H9 (cell line): ENCODE results near the gene PRMT7. TPM values are rescaled to one million over a fixed set of nuclear protein-coding genes. Genes with fewer than 3 reads are reported as not detected.

ENCODE experiments used
- DNase-seq: peaks from one replicate; pipeline ENCODE4 v3.0.0-alpha.2; 2017
- H2AFZ ChIP-seq: one replicate; pipeline ENCODE4 v1.6.1; 2013; ENCODE audit warnings: mild to moderate bottlenecking, low read length, control low read depth, moderate library complexity
- H2AK5ac ChIP-seq: 2 replicates; pipeline ENCODE4 v1.6.1; 2013; ENCODE audit warnings: low read length, control low read depth, mixed read lengths; ENCODE audit not compliant: insufficient read length
- H2BK120ac ChIP-seq: one replicate; pipeline ENCODE4 v1.6.1; 2013; ENCODE audit warnings: low read depth, mild to moderate bottlenecking, low read length, control low read depth, inconsistent platforms; ENCODE audit not compliant: poor library complexity, severe bottlenecking
- H2BK12ac ChIP-seq: 2 replicates; pipeline ENCODE4 v1.6.1; 2013; ENCODE audit warnings: low read length, control low read depth, mixed read lengths, low read depth; ENCODE audit not compliant: insufficient read length
- H2BK15ac ChIP-seq: 2 replicates; pipeline ENCODE4 v1.6.1; 2013; ENCODE audit warnings: low read depth, low read length, control low read depth
- H2BK20ac ChIP-seq: one replicate; pipeline ENCODE4 v1.6.1; 2013; ENCODE audit warnings: low read depth, mild to moderate bottlenecking, low read length, control low read depth, inconsistent platforms; ENCODE audit not compliant: poor library complexity, severe bottlenecking
- H2BK5ac ChIP-seq: 2 replicates; pipeline ENCODE4 v1.6.1; 2013; ENCODE audit warnings: low read length, control low read depth, mixed read lengths; ENCODE audit not compliant: insufficient read length
- H3K14ac ChIP-seq: 2 replicates; pipeline ENCODE4 v1.6.1; 2013; ENCODE audit warnings: low read length, control low read depth; ENCODE audit not compliant: insufficient read depth
- H3K18ac ChIP-seq: 2 replicates; pipeline ENCODE4 v1.6.1; 2013; ENCODE audit warnings: low read depth, mild to moderate bottlenecking, mixed read lengths, low read length, control low read depth; ENCODE audit not compliant: insufficient read length
- H3K23ac ChIP-seq: 2 replicates; pipeline ENCODE4 v1.6.1; 2013; ENCODE audit warnings: low read length, control low read depth, mixed read lengths, low read depth; ENCODE audit not compliant: insufficient read length
- H3K23me2 ChIP-seq: 2 replicates; pipeline ENCODE4 v1.6.1; 2013; ENCODE audit warnings: low read depth, mild to moderate bottlenecking, mixed read lengths, low read length, control low read depth; ENCODE audit not compliant: insufficient read length, poor library complexity, severe bottlenecking
- H3K27ac ChIP-seq: 2 replicates; pipeline ENCODE4 v1.5.1; 2013; ENCODE audit warnings: low read length, control low read depth, mixed read lengths, low read depth; ENCODE audit not compliant: insufficient read length
- H3K27me3 ChIP-seq: 2 replicates; pipeline ENCODE4 v1.6.1; 2013; ENCODE audit warnings: low read length, control low read depth, inconsistent platforms; ENCODE audit not compliant: insufficient read depth
- H3K4ac ChIP-seq: 2 replicates; pipeline ENCODE4 v1.6.1; 2013; ENCODE audit warnings: low read depth, mild to moderate bottlenecking, control low read depth, inconsistent platforms, low read length, moderate library complexity
- H3K4me1 ChIP-seq: 2 replicates; pipeline ENCODE4 v1.6.1; 2013; ENCODE audit warnings: low read length, control low read depth, inconsistent platforms; ENCODE audit not compliant: insufficient read depth
- H3K4me2 ChIP-seq: 2 replicates; pipeline ENCODE4 v1.6.1; 2013; ENCODE audit warnings: low read length, control low read depth, mixed read lengths; ENCODE audit not compliant: insufficient read length, insufficient read depth
- H3K56ac ChIP-seq: 2 replicates; pipeline ENCODE4 v1.6.1; 2013; ENCODE audit warnings: low read depth, mild to moderate bottlenecking, mixed read lengths, low read length, control low read depth; ENCODE audit not compliant: insufficient read length
- H3K79me1 ChIP-seq: 2 replicates; pipeline ENCODE4 v1.6.1; 2013; ENCODE audit warnings: low read depth, mild to moderate bottlenecking, moderate library complexity, low read length, control low read depth, inconsistent platforms; ENCODE audit not compliant: insufficient read depth, poor library complexity, severe bottlenecking
- H3K79me2 ChIP-seq: 2 replicates; pipeline ENCODE4 v1.6.1; 2013; ENCODE audit warnings: low read length, control low read depth, inconsistent platforms; ENCODE audit not compliant: insufficient read depth
- H3K9ac ChIP-seq: 2 replicates; pipeline ENCODE4 v1.6.1; 2013; ENCODE audit warnings: low read length, control low read depth, mixed read lengths; ENCODE audit not compliant: insufficient read length; ENCODE audit errors: extremely low read depth
- H3K9me3 ChIP-seq: one replicate; pipeline ENCODE4 v1.6.1; 2013; ENCODE audit warnings: low read depth, low read length, inconsistent platforms; ENCODE audit not compliant: control insufficient read depth
- H3T11ph ChIP-seq: one replicate; pipeline ENCODE4 v1.6.1; 2013; ENCODE audit warnings: mild to moderate bottlenecking, low read length, control low read depth, inconsistent platforms
- H4K20me1 ChIP-seq: one replicate; pipeline ENCODE4 v1.6.1; 2013; ENCODE audit not compliant: control insufficient read depth, insufficient read length, insufficient read depth
- H4K5ac ChIP-seq: 2 replicates; pipeline ENCODE4 v1.6.1; 2013; ENCODE audit warnings: low read depth, mild to moderate bottlenecking, mixed read lengths, low read length, control low read depth; ENCODE audit not compliant: insufficient read length
- H4K8ac ChIP-seq: replicated peaks from 2 replicates; pipeline ENCODE4 v1.6.1; 2013; ENCODE audit warnings: low read length, control low read depth, mixed read lengths, low read depth; ENCODE audit not compliant: insufficient read length
- H4K91ac ChIP-seq: 2 replicates; pipeline ENCODE4 v1.6.1; 2013; ENCODE audit warnings: low read depth, mild to moderate bottlenecking, moderate library complexity, mixed read lengths, low read length, control low read depth; ENCODE audit not compliant: insufficient read length
- H3K27ac Mint-ChIP-seq, 3 experiments: 2 replicates in 2 of 3; 3 replicates in 1 of 3; pipeline ENCODE4 v1.8.0; 2020 to 2021; ENCODE audit warnings: mixed read lengths in 3 of 3, mild to moderate bottlenecking in 1 of 3, moderate library complexity in 1 of 3
- H3K27me3 Mint-ChIP-seq: 2 replicates; pipeline ENCODE4 v1.8.0; 2021; ENCODE audit warnings: low read depth, mild to moderate bottlenecking, moderate library complexity, mixed read lengths
- H3K36me3 Mint-ChIP-seq, 3 experiments: 2 replicates in 2 of 3; 3 replicates in 1 of 3; pipeline ENCODE4 v1.8.0; 2020 to 2021; ENCODE audit warnings: low read depth in 3 of 3, mixed read lengths in 3 of 3; ENCODE audit not compliant: insufficient read depth in 1 of 3
- H3K4me1 Mint-ChIP-seq, 2 experiments: 2 replicates each; pipeline ENCODE4 v1.8.0; 2020; ENCODE audit warnings: mixed read lengths in 2 of 2
- H3K4me3 Mint-ChIP-seq, 2 experiments: 2 replicates in 1 of 2; 3 replicates in 1 of 2; pipeline ENCODE4 v1.8.0; 2020 to 2021; ENCODE audit warnings: mild to moderate bottlenecking in 2 of 2, mixed read lengths in 2 of 2, moderate library complexity in 1 of 2
- H3K9me3 Mint-ChIP-seq, 2 experiments: 2 replicates in 1 of 2; 3 replicates in 1 of 2; pipeline ENCODE4 v1.8.0; 2020; ENCODE audit warnings: mild to moderate bottlenecking in 2 of 2, mixed read lengths in 2 of 2, moderate library complexity in 1 of 2
- CTCF ChIP-seq: fragments of 200-600 bp; sonication (generic); conservative IDR thresholded peaks from 3 replicates; pipeline ENCODE4 v1.8.0; 2021; ENCODE audit warnings: antibody characterized with exemption, mild to moderate bottlenecking
- WGBS: extraction: QIAGEN DNeasy Blood & Tissue Kit; methylation state at CpG from one replicate; pipeline ENCODE4 v1.1.7; 2013; ENCODE audit warnings: missing lambda C conversion rate, low lambda C conversion rate, mixed read lengths; ENCODE audit not compliant: insufficient read length; ENCODE audit errors: extremely low coverage; 5-methylcytosine and 5-hydroxymethylcytosine counted together
- total RNA-seq: library from RNA; stranded (reverse); gene quantifications from 2 replicates; pipeline ENCODE4 v1.2.1, GENCODE V29; 2021

PRMT7 gene
- total RNA-seq, 1 experiment from 2014 or later: 56.6 TPM

- H3K79me2 ChIP-seq: no peaks in the 10 kb centered on the region
- no peak overlapping the region for H3K4ac ChIP-seq
- no peak overlapping the region for H3K9ac ChIP-seq
- peaks cover 16% of the 10 kb centered on the region; the same call in 1 of the 2 replicates for H3K4me1 ChIP-seq
- no peak overlapping the region for H3K14ac ChIP-seq
- H2BK120ac ChIP-seq: no peak overlapping the region
- no peak overlapping the region for H4K8ac ChIP-seq
- H3K23ac ChIP-seq: no peak overlapping the region
- H2AFZ ChIP-seq: no peak overlapping the region
- no peaks in the 10 kb centered on the region for H3K9me3 ChIP-seq
- no peak overlapping the region for H3K27ac ChIP-seq
- Mint-ChIP-seq H3K4me1 (peaks cover 59 to 61% of the 10 kb centered on the region in 2 experiments), H3K27ac (peak overlapping the region in 1 of 3 experiments; percentile 78; a peak in 3 of 7 replicates), H3K9me3 (no peaks in the 10 kb centered on the region; a peak in 1 of 5 replicates), H3K27me3 (peaks cover 1% of the 10 kb centered on the region; the same call in 1 of the 2 replicates), H3K36me3 (no peaks in the 10 kb centered on the region; a peak in 1 of 7 replicates), H3K4me3 (no peak overlapping the region)
- TF ChIP-seq CTCF: no peak
- no peak for DNase-seq
- H3K4me2 ChIP-seq: no peak overlapping the region
- no peak overlapping the region for H2BK12ac ChIP-seq
- no peak overlapping the region for H3T11ph ChIP-seq
- no peak overlapping the region for H2BK5ac ChIP-seq
- no CpG with 5 or more reads among the region's 3 CpGs for WGBS
- no peaks in the 10 kb centered on the region for H3K27me3 ChIP-seq
- no peak overlapping the region for H2BK20ac ChIP-seq
- H2AK5ac ChIP-seq: no peak overlapping the region
- no peaks in the 10 kb centered on the region for H4K20me1 ChIP-seq
- H2BK15ac ChIP-seq: no peak overlapping the region
- H3K56ac ChIP-seq: no peak overlapping the region
- H3K18ac ChIP-seq: no peak overlapping the region
- no peaks in the 10 kb centered on the region for H3K79me1 ChIP-seq
- H3K23me2 ChIP-seq: no peaks in the 10 kb centered on the region
- no peak overlapping the region for H4K5ac ChIP-seq
- no peak overlapping the region for H4K91ac ChIP-seq
Observed at GRCh38 chr16:68388124-68388523, 77.3 kb downstream of the PRMT7 start.
